Right atrium auricular region (tissue), 2 donors: Measurements from ENCODE around the gene PUM1. TPM values are rescaled to one million over a fixed set of nuclear protein-coding genes. Genes with fewer than 3 reads are reported as not detected.

ENCODE experiments used
- DNase-seq: peaks from one replicate; pipeline ENCODE4 v3.0.0-alpha.2; 2019; ENCODE audit warnings: low spot score
- H3K27ac ChIP-seq, 2 donors: fragments of 200-600 bp; sonication (generic); 1 replicate in 1 of 2; 2 replicates in 1 of 2; pipeline ENCODE4 v1.5.1; 2016 to 2019
- H3K27me3 ChIP-seq, 2 donors: fragments of 200-600 bp; sonication (generic); one replicate each; pipeline versions ENCODE4 v1.5.1 to v1.6.0; 2017 to 2019
- H3K36me3 ChIP-seq: fragments of 200-600 bp; sonication (generic); one replicate; pipeline ENCODE4 v1.5.1; 2016
- H3K4me1 ChIP-seq, 2 donors: fragments of 200-600 bp; sonication (generic); one replicate each; pipeline versions ENCODE4 v1.5.1 to v1.6.0; 2017 to 2019
- H3K4me3 ChIP-seq, 2 donors: fragments of 200-600 bp; sonication (generic); 1 replicate in 1 of 2; 2 replicates in 1 of 2; pipeline ENCODE4 v1.5.1; 2017 to 2019; ENCODE audit warnings: mild to moderate bottlenecking in 1 of 2, moderate library complexity in 1 of 2
- H3K9me3 ChIP-seq, 2 donors: fragments of 200-600 bp; sonication (generic); one replicate each; pipeline ENCODE4 v1.5.1; 2019
- CTCF ChIP-seq, 2 donors: fragments of 200-600 bp; sonication (generic); IDR thresholded peaks; one replicate each; pipeline ENCODE4 v1.5.1; 2019; ENCODE audit warnings: antibody characterized with exemption in 2 of 2
- total RNA-seq, 2 donors: library from RNA; depleted of rRNA; stranded (reverse); fragments of >200 nt; gene quantifications; one replicate each; pipeline ENCODE4 v1.1.0, GENCODE V29; 2016

PUM1 gene
- total RNA-seq, 2 donors from 2014 or later = 51.2 to 68.8 TPM

DNA sequence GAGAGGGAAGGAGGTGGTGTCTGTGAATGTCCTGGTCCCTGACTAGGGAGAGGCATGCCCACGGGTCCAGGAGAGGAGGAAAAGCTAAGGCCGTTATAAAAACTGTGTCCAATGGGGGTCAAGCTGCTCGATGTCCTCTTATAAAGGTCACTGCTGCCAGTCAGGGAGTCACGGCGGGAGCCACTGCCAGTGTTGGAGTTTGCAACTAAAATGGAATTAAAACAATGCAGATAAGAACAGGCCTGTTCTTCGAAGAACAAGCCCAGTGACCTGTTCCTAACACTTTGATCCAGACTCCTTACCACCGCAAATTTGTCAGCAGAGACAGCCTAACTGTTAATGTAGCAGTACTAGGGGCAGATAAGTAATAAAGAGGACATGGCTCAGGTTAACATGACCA lies 100.8 kb downstream of the PUM1 start:
- Histone ChIP-seq H3K27ac (peak overlapping the region; percentile 28 to 36), H3K4me1 (peaks cover 0 to 40% of the 10 kb centered on the region in 2 donors), H3K36me3 (peaks cover 63% of the 10 kb centered on the region), H3K27me3 (no peaks in the 10 kb centered on the region), H3K4me3 (no peak overlapping the region), H3K9me3 (no peaks in the 10 kb centered on the region)
- DNase-seq = no peak
- no peak for TF ChIP-seq CTCF (IDR thresholded peaks at IDR 0.05)

- Histone ChIP-seq H3K4me3 (no peak overlapping the region), H3K4me1 (peaks cover 0 to 37% of the 10 kb centered on the region in 2 donors), H3K36me3 (peaks cover 53% of the 10 kb centered on the region), H3K27ac (peak overlapping the region in 1 of 2 donors; percentile 3), H3K9me3 (no peaks in the 10 kb centered on the region), H3K27me3 (no peaks in the 10 kb centered on the region)
- TF ChIP-seq CTCF (IDR thresholded peaks at IDR 0.05) = no peak
- no peak for DNase-seq
Measured at GRCh38 chr1:30962609-30963508, 102.7 kb downstream of the PUM1 start.

DNA sequence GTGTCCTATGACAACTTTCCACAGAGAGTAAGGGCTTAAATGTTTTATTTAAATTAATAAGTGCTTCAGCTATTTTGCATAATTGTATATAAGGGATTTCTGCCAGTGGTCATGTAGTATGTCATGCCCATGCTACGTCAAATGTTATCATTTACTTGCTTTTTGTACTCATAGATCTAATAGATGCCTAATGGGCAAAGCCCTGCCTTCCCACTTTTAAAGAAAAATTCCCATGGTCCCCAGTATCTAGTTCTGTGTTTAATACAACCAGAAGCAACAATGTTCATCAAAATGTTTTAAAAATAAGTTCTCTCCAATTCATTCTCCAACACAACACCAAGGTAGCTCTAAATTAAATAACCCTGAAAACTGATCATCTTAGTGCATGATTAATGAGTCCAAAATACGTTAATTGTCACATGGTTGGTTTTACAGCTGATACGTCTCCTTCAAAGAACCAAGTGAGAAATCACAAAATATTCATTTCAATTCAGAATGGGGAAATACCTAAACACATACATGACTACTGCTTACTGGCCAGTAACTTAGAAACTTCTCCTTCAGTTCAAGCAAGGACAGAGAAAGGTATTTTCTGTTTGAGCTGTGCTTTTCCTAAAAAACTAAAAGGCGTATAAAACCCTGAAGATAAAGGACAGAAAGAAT lies 107.8 kb downstream of the PUM1 start:
- no peak overlapping the region for H3K4me3 ChIP-seq
- H3K4me1 ChIP-seq = no peaks in the 10 kb centered on the region
- DNase-seq = no peak
- no peaks in the 10 kb centered on the region for H3K9me3 ChIP-seq
- TF ChIP-seq CTCF (IDR thresholded peaks at IDR 0.05) = no peak
- H3K36me3 ChIP-seq = peaks cover 38% of the 10 kb centered on the region
- H3K27me3 ChIP-seq = no peaks in the 10 kb centered on the region
- H3K27ac ChIP-seq = no peak overlapping the region

GRCh38 chr1:30955448-30956015 lies 110.0 kb downstream of the PUM1 start:
- Histone ChIP-seq H3K27ac (no peak overlapping the region), H3K4me3 (no peak overlapping the region), H3K27me3 (no peaks in the 10 kb centered on the region), H3K36me3 (peaks cover 45% of the 10 kb centered on the region), H3K4me1 (no peaks in the 10 kb centered on the region), H3K9me3 (no peaks in the 10 kb centered on the region)
- no peak for DNase-seq
- TF ChIP-seq CTCF (IDR thresholded peaks at IDR 0.05) = no peak

DNA sequence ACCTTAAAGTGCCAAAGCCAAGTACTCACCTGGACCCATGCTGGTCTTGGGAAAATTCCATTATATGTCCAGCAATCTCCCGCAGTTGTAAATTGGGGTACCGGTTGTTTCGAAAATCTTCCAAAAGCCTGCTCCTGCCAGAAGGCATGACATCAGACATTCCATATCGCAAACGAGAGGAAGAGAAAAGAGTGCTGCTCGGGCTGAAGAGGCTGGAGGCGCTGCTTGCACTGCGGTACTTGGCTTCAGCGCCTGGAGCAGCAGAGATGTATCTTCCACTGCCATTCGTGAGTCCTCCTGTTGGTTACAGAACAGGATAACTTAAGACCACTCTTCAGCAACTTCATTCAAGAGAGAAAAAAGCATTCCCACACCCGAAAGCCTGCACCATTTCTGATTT lies 111.8 kb downstream of the PUM1 start:
- Histone ChIP-seq H3K27me3 (no peaks in the 10 kb centered on the region), H3K36me3 (peaks cover 55% of the 10 kb centered on the region), H3K4me1 (no peaks in the 10 kb centered on the region), H3K4me3 (no peak overlapping the region), H3K9me3 (no peaks in the 10 kb centered on the region), H3K27ac (no peak overlapping the region)
- no peak for DNase-seq
- no peak for TF ChIP-seq CTCF (IDR thresholded peaks at IDR 0.05)
